HG03039 (cell line): Measurements from ENCODE around the gene IFT20.
A peak's percentile ranks its signal among the peaks of the same experiment; 100 is the strongest.
"Not testable (repeated sequence)": the region's sequence is repeated elsewhere in the genome, so short reads cannot be mapped to it uniquely, and the experiment has no call there.

Source experiments
- ATAC-seq: cut with Tn5 transposase; IDR thresholded peaks from one replicate; pipeline ENCODE4 v1.9.1; 2021; ENCODE audit warnings: mild to moderate bottlenecking, moderate library complexity; ENCODE audit not compliant: unreplicated experiment

The IFT20 gene

DNA sequence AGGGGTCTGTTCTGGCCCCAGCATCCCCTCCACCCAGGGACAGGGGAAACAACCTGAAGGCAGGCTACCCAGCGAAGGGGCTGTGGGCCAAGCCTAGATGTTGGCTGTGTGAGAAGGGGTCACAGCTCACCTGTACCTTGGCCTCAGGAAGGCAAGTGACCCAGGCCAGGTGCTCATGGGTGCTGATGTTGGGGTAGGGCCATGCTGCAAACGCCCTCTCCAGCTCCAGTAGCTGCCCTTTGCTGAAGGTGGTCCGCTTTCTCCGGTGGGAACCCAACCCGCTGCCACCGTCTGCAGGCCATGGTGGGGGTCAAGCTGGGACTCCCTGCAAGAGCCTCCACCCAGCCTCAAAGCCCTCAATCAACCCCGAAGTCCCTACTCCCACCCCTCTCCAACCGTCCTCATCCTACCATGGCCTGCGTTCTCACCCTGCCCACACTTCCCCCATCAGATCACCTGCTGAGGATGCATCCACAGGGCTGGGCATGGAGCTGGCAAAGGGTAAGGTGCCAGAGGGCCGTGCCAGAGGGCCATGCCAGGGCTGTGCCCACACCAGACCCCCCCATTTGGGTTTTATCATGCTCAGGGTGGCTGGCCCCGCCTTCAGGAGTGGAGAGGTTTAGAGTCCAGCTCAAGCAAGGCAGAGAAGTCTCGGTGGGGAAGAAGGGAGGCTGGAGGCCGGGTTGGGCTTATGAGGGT, 29.5 kb upstream of the IFT20 start, which contains the start of gene SEBOX:
SEBOX (minus strand) TSS at position 535 of the 699 bp plus-strand sequence; CDS start at position 487, 48 bp downstream.
- no peak for ATAC-seq

DNA sequence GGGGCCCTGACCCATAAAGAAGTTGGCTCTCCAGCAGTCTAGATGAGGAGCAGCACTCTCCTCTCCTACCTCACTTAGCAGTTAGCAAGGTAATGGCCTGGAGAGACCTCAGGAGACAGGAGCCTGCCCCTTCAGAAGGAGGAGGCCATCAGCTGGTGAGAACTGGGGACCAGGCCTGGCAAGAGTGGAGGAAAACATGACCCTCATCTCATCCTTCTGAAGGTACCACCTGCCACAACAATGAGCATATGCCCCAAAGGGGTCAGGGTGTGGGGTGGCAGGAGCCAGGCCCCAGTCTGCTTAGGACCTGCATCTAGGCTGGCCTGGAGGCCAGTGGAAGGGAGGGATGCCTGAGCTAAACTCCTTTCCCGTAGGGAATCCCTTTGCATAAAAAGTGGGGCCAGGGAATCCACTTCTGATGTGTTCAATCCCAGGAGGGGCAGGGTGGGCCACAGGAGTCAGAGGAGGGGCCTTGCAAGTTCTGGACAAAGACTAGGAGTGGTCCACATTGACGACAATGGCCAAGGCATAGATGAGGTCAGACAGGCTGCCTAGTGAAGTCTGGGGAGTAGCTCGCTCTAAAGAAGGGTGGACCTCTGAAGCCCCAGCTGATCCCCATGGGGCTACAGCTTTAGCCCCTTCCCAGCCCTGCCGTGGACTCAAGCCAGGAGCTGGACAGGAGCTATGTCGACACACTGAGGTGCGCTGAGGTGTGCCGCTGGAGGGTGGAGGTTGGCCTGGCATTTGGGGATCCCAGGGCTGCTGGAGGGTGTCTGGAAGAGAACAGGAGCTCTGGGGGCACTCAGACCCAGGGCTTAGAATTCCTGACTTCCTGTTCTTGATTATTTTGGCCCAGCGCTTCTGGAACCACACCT, 28.7 kb upstream of the IFT20 start:
- ATAC-seq, result no peak

DNA sequence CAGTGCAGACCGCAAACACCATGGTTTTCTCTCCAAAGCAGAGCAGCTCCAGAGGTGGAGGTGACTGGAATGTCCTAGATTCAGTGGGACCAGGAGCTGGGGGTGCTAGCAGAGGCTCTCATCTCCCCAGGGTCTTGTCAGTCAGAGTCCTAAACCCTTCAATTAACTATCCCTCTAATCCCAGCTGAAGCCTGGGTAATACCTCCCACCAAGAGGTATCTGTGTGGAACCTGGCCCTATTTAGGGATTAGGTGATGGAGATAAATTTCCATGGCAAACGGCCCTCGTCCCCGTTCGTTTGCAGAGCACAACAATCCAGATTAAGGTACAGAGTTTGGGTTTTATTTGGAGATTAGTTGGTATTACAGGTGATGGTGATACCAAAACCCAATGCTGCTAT, 27.9 kb upstream of the IFT20 start:
- no peak for ATAC-seq

DNA sequence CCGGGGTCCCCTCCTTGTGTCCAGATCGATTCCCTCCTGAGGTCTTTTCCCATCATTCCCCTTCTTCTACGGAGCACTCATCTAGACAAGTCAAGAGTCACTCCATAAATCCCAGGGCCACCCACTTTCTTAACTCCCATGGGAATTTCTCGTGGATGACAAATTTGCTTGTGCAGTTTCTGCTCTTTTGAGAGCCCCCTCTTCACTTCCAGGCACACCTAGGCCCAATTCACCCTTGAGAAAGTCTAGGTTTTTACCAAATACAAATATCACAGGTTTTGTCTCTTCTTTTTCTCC, 22.6 kb upstream of the IFT20 start:
- ATAC-seq, result no peak

DNA sequence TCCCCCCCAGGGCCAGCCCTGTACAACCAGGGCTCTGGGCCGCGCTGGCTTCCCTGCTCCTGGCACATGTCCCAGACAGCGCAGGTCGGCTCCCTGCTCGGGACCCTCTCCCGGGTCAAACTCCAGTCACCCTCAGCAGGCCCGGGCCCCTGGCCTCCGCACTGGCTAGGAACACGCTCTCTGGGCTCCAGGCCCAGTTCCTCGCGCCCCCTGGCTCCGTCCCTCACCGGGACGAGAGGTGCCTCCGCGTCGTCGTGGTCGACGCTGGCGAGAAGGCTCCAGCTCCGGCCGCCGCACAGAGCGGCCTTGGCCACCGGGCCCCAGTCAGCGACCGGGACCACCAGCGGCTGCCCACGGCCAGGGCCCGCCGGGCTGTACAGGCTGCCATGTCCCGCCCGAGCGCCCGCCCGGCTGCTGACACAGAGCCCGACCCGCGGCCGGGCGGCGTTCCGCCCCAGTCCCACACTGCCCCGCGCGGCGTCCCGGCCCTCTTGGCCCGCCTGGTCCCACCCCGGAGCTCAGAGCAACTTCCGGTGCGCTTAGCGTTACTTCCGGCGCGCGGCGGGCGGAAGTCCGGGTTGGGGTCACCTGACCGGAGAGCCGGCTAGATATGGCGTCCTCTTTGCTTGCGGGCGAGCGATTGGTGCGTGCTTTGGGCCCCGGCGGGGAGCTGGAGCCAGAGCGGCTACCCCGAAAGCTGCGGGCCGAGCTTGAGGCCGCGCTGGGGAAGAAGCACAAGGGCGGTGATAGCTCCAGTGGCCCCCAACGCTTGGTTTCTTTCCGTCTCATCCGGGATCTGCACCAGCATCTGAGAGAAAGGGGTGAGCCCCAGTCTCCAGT, 22.0 kb upstream of the IFT20 start, which contains the start of gene POLDIP2:
POLDIP2 (minus strand) TSS at position 467 of the 840 bp plus-strand sequence; CDS start at position 388, 79 bp downstream.
- ATAC-seq, result peak; percentile 96

DNA sequence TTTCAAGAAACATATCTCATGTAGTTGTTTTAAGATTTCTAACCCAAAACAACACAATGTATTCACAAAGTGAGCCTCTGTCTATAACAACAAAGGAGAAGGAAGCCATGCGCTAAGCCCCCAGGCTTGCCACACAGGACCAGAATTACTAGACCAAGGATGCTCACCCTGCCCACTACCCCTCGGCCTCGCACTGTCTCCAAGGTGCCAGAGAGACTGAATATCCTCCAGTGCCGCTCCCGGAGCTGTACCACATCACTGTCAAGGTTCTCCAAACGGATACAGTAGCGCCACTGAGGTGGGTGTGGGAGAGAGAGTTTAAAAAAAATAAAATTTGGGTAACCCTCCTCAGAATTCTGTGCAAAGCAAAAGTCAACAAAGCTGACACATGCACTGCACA, 15.0 kb upstream of the IFT20 start:
- ATAC-seq, result no peak

DNA sequence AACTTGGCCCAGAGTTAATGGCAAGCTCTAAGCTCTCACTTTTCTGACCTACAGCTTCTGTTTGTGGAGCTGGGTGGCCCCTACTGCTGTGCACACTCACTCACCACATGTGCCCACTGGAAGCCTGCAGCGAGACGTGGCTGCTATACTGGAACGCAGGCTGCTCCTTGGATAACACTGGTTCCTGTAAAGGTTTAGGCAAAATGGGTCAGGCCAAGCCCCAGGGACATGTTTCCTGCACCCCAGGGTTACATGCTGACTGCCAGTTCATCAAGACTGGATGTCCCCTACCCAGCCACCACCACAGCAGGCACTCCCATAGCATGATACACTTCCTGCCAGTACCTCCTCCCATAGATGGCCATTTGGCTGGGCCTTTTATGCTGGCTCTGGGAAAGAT, 13.7 kb upstream of the IFT20 start:
- ATAC-seq, result no peak

DNA sequence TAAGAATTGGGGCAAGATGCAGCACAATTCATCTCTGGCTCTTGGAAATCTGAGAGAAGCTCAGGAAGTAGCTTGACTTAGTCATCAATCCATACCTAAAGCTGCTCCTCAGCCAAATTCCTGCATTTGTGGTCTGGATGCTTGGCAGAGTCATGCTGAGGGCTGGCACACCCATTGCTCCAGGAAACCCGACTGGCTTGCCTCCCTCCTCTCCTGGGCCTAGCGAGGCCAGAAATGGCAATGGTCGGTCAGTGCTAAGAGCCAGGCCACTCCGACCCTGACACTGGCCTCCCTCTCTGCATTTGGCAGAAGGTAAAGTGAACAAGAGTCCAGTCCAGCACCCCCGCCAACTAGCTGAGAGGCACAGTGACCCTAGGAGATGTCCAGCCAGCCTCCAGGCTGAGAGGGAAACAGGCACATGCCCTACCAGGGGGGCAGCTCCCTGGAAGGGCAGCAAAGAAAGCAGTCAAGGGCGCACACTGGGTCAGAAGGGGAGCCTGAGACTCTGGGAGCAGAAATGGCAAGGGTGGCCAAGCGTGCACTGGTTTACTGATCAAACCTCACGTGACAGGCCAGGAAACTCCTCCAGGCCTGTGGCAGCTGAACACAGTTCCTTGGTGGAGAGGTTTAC, 12.1 kb upstream of the IFT20 start:
- ATAC-seq, result no peak

DNA sequence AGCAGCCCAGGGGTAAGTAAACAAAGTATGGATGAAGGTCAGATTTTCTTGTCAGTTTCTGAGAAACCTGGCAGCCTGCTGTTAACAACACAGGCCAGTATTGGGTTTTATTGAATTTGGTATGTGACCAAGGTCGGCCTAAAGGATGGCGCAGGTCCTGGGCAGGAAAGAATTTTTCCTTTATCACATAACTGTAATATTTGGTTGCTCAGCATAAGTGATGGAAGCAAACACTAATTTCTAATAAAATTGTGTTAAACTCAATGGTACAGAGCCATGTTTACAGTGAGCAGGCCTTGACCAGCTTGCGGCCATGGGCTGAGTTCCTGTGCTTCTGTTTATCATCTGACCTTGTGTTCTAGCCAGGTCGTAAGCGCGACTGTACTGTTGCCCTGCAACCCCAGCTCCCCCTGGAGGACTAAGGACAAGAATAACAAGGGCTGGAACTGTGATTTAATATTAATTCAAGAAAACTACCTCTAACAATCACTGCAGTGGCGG, 11.5 kb upstream of the IFT20 start:
- ATAC-seq, result no peak

DNA sequence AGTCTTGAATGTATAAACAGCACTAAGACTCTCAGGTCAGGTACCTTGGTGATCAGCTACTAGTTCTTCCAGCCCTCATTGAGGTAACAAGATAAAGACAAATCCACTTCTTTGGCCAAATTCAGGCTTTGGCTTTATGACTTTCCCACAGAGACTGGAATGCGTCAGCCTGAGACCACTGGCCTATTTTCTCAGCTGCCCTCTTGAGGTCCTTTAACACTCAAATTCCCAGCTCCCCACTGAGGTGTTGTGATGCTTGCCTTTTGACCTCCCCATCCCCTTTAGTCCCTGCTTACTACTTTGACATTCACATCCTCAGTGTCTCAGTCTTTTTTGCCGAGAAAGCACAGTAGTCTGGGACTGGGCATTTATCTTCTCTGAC, 10.9 kb upstream of the IFT20 start:
- no peak for ATAC-seq

DNA sequence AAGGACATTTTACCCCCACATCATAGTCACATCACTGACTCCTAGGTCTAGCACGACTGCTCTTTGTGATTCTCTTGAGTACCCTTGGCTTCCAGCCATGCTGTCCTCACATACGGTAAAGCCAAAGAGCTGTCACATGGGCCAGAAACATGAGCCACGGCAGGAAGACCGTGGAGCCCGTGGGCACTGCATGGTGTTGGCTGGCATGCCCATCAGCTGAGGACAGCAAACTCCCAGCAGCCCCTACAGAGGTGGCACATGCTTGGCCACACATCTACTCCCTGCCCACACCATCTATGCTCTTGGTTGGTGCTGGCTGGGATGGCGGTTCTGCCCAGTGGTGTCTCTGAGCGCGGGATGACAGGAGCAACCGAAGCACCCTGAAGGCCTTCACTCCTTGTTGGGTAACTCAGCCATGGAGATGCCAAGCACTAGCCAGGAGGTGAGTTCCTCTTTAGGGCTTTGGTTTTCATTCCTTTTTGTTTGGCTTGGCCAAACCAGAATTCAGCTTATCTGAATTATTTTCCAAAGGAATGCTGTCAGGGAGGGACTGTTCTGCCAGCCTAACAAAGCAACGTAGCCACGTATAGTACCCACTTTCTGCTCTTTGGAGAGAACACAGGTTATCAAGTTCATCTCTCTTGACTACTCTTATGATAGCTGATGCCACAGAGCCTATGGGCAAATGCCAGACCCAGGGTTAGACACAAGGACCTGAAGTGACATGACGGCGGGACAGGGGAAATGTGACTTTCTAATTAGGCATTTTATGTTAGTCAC, 10.3 kb upstream of the IFT20 start:
- ATAC-seq, result no peak

DNA sequence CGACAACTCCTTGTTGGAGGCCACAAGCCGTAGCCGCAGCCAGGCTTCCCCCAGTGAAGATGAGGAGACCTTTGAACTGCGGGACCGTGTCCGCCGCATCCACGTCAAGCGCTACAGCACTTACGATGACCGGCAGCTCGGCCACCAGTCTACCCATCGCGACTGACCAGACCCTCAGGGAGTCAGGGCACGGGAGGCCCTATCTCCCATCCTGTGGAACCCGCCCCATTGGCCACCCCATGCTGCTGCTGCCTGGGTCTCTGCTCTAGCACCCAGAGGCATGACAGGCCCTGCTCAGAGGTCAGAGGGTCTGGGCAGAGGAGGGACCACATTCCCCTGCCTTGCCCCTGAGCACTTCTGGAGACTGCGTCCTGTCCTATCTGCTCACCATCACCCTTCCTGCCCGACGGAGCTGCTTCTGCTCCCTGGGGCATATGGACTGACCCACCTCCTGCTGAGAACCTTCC, 9.2 kb upstream of the IFT20 start:
- ATAC-seq, result no peak

DNA sequence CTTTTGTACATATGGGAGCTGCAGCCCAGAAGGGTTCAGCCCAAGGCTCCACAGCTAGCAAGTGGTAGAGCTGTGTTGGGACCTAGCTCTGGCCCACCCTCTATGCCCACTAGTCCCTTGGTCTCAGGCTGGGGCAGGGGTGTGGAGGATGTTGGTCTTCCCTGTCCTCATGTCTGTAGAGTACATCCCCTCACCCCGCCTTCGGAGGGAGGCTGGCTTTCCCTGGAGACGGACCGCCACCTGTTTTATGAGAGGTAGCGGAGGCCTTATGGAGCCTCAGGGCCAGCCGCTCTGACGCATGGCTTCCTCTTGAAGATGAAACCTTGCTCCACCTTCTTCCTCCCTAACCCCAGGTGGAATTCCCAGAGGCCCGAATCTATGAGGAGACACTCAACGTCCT, 8.7 kb upstream of the IFT20 start:
- ATAC-seq, result no peak

DNA sequence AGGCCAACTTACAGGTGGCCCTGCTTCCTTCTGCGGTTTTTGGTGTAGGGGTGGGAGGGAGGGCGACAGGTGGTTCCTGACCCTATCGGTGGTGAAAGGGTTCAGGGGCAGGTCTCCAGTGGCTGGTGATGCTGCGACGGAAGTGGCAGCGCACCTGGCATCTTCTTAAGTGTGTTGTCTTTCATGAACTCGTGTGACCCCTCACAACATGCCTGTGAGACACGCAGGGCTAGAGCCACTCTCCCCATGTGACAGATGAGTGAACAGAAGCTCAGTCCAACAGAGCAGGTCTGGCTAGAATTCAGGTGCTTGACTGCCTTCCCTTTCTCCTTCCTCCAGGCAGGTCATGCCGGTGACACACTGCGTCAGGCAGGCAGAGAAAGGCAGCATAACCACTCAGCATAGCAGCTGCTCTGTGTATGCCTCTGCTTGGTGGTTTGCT, 8.2 kb upstream of the IFT20 start:
- no peak for ATAC-seq

DNA sequence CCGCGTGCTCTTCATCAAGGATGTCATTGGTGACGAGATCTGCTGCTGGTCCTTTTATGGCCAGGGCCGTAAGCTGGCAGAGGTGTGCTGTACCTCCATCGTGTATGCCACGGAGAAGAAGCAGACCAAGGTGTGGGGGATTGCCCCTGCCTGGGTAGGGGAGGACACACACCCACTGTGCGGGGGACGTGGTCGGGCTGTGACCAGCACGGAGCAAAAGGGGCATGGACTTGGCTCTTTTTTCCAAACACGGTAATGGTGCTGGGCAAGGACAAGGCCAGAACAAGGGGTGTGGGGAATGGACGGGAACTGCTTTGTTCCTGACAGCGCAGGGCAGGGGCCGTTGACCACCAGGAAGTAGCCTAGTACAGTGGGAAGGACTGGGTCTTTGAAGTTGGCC, 7.0 kb upstream of the IFT20 start:
- no peak for ATAC-seq

DNA sequence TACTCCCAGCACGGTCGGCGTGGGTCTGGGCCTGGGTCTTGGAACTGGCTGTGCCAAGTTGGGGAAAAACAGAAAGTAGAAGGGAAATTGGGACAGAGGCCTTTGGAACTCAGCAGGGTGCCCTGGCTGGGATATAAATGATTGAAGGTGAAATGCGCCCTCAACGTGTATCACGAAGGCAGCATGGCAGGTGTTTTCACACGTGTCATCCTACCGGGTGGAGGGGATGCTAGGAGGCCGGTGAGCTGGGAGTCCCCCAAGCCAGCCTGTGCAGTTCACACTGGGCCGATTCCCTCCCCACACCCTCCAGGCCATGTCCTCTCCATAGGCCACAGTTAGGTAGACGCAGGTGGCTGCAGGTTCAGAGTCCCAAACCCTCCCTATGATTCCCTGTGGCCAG, 6.2 kb upstream of the IFT20 start:
- ATAC-seq, result no peak

DNA sequence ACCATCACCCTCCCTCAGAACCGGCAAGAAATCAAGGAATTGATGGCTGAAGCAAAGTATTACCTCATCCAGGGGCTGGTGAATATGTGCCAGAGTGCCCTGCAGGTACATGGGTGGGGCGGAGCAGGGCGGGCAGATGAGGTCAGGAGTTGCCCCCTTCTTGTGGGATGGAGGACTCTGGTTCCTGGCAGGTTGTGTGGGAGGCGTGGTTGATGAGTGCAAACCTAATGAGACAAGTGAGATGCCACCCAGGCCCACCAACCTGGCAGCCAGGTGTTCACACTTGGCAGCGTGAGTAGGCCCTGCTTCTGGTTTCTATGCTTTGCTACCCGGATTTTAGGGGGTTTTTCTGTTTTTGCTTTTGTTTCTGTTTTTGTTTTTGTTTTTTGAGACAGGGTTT, 5.1 kb upstream of the IFT20 start:
- ATAC-seq, result no peak

DNA sequence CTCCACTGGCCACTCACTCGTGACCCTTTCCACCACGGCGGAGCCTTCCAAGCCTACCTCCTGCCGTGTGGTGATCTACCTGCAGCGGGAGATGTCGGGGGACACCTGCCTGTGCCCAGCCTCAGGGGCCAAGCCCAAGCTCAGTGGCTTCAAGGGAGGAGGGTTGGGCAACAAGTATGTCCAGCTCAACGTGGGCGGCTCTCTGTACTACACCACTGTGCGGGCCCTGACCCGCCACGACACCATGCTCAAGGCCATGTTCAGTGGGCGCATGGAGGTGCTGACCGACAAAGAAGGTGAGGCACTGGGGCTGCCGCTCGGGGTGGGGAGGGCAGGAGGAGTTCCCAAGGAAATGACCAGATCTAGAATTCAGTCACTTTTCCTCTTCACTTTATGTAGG, 4.2 kb upstream of the IFT20 start:
- no peak for ATAC-seq

DNA sequence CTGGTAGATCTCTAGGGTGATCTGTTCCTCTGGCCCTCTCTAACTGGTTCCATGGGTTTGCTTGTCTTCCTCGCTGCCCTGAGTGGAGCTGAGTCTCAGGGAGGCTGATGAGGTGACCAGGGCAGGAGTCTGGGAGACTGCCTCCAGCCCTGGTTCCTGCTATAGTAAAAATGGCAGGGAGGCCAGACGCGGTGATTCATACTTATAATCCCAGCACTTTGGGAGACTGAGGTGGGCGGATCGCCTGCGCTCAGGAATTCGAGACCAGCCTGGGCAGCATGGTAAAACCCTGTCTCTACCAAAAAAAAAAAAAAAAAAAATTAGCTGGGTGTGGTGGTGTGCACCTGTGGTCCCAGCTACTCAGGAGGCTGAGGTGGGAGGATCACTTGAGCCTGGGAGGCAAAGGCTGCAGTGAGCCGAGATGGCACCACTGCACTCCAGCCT, 3.5 kb upstream of the IFT20 start:
- ATAC-seq, result not testable (repeated sequence)
